ENCODE data around the gene VTCN1. TPM values are rescaled to one million over a fixed set of nuclear protein-coding genes. Genes with fewer than 3 reads are reported as not detected.

VTCN1 gene
- total and polyA plus RNA-seq, 2 of the 8 experiments (the other 6 are each of a cell fraction or from before 2014, with no cell fraction given) = 0.32 TPM; not detected in 1

DNA sequence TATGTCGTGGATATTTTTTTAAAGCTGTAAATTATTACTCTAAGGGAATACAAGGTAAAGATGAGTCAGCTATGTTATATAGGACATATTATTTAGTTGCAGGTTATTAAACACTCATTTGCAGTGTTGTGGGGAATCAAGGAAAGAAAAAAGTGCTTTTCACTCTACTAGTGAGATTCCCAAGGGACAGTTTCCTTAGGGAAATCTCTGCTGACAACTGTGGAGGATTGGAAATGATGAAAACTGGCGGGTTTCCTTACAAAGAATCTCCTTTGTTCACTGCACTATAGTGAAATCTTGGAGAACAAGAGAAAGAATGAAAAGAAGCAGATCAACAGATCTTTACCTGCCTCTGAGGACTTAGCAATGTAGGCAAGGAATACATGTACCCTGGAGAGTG is 64.7 kb downstream of the VTCN1 start (continued):
- TF ChIP-seq RNF2 (IDR thresholded peaks at IDR 0.05; ENCODE audit: borderline replicate concordance, low read depth, low read length, missing control alignments, poor library complexity, severe bottlenecking) (no peak), SRF (IDR thresholded peaks at IDR 0.05; ENCODE audit: low read depth, low read length) (no peak), SP1 (IDR thresholded peaks at IDR 0.05; ENCODE audit: low read depth, low read length) (no peak), POU5F1 (IDR thresholded peaks at IDR 0.05; ENCODE audit: low read depth, low read length) (no peak), GABPA (IDR thresholded peaks at IDR 0.05; ENCODE audit: borderline replicate concordance, insufficient read depth, low read length) (no peak)
- TF ChIP-seq, protein P1, sequence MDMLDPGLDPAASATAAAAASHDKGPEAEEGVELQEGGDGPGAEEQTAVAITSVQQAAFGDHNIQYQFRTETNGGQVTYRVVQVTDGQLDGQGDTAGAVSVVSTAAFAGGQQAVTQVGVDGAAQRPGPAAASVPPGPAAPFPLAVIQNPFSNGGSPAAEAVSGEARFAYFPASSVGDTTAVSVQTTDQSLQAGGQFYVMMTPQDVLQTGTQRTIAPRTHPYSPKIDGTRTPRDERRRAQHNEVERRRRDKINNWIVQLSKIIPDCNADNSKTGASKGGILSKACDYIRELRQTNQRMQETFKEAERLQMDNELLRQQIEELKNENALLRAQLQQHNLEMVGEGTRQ (IDR thresholded peaks at IDR 0.05; ENCODE audit: low read length) = no peak

All from H1 (cell line).